Activated effector memory CD4-positive, alpha-beta T cell treated with anti-CD3 and anti-CD28 coated beads, Interleukin-2, amount 50 U/mL, for 16 hours (primary cell): ENCODE data around the gene DUSP7.
A peak's percentile ranks its signal among the peaks of the same experiment; 100 is the strongest.

ENCODE experiments used
- DNase-seq: peaks from one replicate; pipeline ENCODE4 v3.0.0-alpha.2; 2020

DUSP7 gene

DNA sequence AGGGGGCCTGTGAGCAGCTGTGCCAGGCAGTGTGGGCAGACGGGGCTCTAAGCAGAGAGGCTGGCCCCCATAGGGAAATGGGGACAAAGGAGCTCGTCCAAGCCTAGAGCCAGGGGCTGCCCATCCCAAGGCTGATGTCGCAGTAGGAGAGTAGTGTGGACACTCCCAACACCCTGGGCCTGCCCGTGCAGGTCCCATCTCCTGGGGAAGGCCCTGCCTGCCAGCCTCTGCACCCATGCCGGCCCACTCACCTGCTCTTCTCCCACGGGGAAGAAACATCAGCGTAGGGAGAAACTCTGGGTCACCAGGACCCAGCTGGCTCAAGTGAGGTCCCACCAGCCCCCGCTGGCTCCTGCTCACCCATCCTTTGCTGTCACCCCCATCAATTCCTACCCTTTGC is 10.7 kb upstream of the DUSP7 start:
- no peak for DNase-seq

DNA sequence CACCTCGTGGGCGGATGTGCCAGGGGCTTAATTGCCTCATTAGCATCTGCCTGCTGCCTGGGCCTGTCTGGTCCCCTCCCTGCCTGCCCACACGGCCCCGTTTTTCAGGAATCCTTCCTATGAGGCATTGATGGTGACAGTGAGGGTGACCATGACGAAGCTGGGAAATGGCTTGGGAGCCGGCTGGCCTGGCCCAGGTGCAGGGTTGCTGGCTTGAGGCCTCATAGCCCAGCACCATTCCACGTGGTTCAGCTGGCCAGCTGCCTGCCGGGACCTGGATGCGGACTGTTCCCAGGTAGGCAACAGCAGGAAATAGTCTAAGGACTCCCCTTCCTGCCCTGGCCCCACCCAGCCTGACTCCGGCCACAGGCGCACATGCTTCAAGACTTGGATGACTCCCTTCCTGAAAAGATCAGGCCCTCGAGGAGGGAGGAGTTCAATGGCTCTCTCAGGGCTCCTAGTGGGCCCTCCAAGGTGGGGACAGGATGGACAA is 8.9 kb upstream of the DUSP7 start:
- DNase-seq, result no peak

DNA sequence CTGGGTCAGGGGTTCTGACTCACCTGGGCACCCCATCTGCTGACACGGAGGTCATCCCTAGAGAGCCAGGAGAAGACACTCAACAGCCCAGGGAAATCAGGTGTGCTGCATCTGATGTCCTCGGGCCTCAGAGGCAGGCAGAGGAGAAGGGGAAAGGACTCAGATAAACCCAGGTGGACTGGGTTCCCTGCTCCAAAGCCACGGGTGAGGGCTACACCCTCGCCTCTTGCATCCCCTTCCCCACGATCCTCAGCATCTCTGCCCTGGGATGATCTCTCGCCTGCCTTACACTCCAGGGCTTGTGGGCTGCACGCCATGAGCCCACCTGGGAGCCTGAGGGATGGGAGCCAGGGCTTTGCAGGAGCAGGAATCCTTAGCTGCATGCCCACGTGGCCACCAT is 8.2 kb upstream of the DUSP7 start:
- no peak for DNase-seq

DNA sequence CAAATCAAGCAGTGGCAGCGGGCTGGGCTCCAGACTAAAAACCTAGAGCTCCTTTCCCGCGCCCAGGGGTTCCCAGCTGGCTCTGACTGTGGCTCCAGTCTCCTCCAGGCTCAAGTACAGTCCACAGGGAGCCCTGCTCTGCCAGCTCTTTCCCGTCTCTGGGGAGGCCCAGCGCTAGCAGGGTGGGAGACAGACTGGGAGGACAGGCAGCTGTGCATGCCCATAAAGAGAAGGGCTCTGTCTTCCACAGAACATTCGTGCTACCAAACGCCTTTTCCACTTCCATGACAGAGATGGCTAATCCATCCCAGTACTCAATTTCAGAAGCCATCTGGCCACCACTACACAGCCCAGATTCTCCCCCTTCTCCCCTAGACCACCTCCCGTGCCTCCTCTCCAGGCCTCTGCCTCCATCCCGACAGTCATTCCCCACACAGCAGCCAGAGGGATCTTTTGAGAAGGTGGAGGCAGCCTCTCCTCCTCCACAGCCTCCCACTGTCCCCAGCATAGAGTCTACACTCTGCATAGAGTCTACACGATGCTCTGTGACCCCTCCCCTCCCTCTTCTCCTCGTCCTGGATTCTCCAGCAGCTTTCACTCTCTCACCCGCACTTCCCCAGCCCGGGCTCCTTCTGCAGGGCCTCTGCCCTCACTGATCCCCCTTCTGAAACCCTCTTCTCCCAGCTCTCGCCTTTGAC is 6.8 kb upstream of the DUSP7 start:
- no peak for DNase-seq

DNA sequence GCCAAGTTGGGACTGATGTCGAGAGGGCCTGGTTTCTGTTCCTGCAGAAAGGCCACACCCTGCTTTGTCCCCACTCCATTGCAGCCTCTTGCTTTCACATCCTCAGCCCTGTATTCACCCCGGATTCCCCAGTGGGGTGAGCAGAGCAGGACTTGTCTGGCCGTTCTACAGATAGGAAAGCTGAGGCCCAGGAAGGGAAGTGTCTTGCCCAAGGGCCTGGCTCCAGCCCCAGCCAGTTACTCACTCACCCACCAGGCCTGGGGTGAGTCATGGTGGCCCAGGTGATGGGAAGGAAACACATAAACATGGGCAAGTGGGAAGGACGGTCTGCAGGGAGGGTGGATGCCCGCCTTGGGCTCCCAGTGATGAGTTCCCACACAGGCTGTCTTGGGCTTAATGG is 6.1 kb upstream of the DUSP7 start:
- DNase-seq, result no peak

DNA sequence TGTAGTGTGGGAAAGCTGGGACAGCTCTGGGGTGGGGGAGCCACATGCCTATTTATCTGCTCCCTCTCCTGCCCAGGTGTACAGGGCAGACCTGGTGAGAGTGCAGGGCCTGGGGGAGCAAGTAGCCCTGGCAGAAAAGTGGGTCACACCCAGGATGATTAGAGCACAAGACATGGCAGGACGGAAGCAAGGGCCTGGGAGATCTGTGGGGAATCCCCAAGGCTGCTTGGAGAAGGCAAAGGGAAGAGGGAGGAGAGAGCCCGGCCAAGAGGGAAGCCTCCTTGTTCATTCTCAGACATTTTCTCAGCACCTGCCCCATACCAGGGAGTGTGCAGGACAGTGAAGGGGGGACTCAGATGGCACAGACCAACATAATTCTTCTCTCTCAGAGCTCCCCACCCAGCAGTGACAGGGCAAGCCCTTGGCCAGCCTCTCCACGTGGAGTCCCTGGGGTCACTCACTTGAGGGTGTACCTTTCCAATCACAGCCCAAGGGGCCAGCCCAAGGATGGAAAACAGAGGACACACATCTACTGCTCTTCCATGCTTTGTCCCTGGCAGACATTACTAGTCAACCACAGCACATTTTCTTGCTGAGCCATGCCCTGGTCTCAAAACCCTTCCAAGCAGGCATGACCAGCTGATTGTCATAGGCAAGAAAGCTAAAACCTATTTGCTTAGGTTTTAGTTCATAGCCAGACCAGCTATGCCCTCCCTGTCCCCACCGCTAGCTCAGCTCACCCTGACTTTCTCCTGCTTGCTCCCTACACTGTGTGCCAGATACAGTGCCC is 4.9 kb upstream of the DUSP7 start:
- DNase-seq, result no peak

DNA sequence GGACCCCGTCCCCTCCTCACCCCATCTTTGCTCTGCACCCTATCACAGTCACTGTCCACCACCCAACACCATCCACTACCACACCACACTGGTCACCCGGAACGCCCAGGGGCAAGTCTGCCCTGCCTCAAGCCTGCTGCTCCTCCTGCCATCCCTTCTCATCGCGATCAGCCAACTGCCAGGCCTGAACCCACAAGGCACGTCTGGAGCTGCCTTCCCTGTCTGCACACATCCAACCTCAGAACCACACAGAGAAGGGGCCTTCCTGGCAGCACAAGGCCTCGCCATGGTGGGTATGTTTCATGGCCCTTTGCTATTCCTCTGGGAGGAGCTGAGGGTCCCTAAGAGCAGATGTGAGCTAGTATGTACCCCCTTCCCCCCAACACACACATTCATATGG is 3.4 kb upstream of the DUSP7 start:
- DNase-seq, result no peak

DNA sequence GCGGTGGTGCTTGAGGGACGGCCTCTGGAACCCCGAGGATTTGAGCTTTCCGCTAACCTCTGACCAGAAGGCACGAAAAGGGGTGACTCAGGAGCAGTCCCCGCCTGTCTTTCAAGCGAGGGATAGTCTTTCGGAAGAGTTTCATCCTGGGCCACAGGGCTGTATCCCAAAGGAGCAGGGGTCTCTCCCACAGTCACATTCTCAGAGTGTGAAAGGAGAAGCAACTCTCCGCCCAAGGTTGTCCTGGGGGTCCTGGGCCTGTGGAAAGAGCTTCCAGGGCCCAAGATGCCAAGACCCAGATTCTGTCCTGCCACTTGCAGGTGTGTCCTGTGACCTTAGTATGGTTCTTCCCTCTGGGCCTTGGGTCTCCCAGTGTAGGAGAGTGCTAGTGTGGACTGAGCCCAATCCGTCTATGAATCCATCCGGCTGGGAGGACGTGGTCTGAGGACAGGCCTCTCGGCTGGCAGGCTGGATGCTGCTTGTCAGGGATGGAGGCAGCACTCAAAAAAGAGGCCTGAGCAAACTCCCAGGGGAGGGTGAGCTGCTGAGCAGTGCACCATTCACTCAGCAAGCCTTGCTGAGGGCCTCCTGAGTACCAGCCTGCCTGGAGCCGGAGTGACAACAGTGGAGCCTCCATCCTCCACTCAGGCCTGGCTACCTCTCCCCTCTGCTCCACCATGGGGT is 1.6 kb upstream of the DUSP7 start:
- no peak for DNase-seq

DNA sequence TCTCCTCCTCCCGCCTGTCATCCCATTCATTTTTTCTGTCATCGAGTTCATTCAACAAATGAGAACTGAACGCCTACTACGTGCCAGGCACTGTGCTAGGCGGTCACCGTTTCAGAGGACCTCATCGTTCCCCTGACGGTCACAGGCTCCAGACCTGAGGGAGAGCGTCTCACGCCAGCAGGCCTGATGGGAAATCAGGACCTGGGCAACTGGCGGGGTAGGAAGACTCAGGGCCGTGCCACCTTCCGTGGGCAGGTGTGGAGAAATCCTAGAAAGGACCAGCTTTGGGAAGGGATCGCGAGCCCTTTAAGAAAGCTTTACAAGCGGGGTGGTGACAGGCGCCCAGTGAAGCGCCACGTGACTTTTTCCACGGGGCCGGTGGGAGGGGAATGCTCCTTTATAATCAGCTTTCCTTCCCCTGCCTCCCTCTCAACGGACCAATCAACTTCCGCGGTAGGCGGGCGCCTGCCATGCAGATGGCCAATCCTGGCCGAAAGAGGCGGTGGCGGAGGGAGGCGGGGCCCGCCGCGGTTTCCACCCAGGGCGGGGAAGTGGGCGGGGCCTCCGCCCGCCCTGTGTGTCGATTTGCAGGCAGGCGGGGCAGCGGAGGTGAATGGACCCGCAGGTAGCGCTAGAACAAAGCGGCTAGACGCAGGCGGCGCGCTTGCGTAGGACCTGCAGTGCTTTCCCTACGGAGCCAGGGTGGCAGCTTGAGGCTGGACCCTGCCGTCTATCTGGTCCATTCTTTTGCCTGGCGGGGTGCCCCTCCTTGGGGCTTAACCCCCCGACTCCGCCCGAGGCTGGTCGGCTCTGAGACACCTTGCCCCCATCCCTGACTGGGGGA is 819 bp upstream of the DUSP7 start:
- peak; percentile 100 for DNase-seq

DNA sequence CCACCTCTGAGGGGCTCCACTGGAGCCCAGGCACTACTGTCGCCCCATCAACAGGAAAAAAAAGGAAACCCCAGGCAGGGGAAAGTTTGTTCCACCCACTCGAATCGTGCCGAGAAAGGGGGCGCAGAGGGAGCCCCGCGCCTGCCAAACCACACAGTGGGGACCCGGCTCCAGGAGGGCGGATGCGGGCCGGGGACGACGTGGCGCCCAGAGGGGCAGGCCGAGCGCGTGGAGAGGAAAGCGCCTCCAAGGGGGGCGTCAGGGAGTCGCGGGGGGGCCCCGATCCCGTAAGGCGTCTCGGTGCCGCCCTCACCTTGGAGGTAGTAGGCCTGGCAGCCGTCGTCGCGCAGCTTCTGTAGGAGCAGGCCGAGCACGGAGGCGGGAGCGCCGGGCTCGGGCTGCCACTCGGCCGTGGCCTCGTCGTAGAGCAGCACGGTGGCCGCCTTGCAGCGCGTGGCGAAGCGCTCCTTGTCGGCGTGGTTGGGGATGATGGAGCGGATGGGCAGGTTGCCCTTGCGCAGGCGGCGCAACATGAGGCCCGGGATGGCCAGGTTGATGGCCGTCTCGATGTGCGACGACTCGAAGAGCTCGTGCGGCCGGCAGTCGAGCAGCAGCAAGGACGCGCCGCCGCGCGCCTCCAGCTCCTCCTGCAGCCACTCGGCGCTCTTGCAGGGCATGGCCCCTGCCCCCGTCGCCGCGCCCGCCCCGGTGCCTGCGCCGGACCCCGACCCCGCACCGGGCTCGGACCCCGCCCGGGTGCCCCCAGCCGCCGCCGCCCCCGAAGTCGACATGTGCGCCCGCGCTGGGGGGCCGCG is 627 bp downstream of the DUSP7 start:
- peak; percentile 82 for DNase-seq

DNA sequence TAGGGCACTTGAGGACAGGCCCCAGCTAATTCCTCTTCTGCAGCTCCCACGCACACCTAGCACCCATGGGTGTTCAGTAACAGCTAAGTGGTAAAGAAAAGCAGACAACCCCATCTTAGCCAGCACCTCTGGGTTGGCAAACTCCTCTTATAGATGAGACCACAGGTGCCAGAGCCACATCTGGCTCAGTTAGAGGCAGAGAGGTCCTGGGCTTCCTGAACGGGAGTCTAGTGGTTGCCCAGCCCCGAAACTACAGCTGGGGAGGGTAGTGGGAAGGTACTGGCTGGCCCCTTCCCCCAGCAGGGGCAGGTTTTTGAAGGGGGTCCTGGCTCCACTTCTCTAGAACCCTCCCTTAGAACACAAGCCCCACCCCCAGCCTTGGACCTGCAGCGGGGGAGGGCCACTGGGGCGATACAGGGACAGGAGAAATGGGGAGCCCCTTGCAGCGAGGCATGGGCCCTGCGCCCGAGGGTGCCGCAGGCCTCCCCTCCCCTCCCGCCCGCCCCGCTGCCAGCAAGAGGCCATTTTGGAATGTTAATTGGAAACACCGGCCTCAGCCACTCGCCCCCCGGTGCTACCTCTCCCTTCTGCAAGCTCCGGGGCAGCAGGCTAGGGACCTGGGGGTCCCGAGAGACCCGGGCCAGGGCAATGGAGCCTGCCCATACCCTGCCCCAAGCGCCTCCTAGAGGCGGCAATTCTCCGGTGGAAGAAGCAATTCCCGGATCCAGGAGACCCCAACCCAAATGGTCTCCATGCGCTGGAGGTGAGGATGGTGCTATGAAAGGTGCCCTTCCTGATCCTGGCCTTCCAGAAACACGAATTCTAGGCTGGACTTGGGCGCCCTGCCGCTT is 1.5 kb downstream of the DUSP7 start:
- peak; percentile 71 for DNase-seq

DNA sequence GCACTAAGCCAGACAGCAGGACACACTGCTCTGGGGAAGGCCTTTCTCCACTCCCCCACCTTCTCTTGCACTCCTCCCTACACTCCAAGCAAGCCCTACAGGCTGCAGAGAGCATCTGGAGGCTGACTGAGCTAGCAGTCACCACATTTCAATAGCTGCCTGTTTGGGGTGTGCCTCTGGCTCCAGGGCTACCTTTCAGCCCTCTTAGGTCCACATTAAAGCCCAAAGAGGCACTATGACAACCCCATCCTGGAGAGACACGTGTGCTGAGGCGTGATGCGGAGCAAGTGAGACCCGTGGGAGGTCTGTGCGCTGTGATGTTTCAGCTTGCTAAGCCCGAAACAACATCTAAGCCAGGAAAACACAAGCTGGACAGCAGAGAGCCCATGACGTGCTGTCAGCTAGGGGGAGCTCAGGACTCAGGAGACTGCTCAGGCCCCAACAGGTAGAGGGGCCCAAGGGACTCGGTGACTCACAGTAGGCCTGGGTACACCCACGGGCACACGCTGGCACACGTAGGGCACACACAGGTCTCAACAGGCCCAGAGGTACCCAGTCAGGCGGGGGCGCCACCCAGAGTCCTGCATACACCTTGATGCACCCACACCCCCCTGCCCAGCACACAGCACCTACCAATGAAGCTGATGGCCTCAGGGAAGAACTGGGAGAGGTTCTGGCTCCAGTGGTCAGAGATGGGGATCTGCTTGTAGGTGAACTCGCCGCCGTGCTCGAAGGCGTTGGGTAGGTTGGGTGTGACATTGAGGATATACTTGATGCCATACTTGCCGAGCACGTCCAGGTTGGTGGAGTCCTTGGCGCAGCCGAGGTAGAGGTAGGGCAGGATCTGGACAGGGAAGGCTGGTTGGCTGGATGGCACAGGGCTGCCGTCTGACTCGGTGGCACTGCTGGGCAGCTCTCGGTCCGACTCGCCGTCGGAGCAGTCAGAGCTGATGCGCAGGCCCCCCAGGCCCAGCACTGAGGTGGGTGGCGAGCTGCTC is 2.8 kb downstream of the DUSP7 start:
- peak; percentile 82 for DNase-seq

DNA sequence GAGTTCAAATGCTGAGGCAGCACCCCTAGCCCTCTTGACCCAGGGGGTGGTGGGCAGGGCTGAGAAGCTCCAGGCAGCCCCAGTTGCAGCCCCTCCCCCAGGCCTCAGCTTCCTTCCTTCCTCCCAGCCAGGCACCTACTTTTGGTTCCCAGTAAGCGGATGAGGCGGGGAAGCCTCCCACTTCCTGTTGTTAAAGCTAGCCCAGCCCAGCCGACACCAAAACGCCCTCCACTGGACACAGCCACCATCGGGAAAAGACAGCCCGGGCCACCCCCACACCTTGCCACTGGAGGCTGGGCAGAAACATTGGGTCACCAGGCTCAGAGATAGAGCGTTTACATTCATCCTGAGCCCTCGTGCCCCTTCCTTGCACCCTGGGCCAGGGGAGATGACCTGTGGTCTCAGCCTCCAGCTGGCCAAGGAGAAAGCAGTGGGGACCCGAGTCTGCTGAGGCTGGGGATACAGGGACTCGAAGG is 3.5 kb downstream of the DUSP7 start:
- peak; percentile 84 for DNase-seq

DNA sequence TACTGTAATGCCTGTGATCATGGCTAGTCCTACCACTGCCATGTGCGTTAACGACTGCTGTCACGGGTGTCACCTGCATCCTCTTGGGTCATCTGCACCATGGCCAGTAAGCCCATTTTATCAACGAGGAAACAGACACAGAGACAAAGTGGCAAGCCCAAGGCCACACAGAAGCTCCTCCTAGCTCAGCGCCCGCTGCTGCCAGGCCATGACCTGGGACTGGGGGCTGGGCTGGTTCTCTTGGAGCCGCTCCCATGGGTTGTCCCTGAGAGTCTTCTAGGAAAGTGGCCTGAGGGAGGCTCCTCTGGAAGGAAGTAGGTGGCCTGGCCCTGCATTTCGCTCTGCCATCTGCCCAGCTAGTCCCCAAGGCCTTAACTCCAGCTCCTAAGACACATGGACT is 4.9 kb downstream of the DUSP7 start:
- DNase-seq, result no peak

DNA sequence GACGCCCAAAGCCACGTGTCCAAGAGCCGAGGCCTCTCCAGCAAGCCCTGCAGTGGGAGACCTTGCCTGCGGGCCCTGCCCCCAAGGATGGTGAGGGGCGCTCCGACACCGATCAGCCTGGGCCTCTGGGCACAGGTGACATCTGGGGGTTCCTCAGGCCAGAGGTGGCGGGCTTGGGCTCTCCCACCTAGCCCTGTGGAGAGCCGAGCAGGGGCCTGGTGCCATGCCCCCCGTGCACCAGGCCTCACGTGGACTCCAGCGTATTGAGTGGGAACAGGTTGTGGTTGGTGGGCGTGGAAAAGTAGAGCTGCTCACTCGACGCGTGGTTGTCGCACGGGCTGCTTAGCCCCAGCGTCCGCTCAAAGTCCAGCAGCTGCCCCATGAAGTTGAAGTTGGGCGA is 5.8 kb downstream of the DUSP7 start:
- DNase-seq, result no peak

DNA sequence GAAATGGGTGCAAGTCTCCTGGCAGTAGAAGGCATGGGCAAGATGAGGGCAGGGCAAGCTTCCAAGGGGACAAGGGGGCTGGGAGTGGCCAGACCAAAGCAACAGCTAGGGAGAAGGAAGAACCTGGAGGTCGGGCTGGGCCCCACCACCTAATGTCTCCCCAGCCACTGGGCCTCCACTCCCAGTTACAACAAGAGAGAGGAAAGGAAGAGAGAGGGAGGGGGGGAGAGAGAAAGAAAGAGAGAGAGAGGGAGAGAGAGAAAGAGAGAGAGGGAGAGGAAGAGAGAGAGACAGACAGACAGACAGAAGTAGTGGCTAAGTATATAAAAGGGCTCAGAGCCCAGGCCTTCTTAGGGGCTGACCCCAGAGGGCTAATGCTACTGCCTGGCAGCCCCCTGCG is 6.9 kb downstream of the DUSP7 start:
- no peak for DNase-seq

DNA sequence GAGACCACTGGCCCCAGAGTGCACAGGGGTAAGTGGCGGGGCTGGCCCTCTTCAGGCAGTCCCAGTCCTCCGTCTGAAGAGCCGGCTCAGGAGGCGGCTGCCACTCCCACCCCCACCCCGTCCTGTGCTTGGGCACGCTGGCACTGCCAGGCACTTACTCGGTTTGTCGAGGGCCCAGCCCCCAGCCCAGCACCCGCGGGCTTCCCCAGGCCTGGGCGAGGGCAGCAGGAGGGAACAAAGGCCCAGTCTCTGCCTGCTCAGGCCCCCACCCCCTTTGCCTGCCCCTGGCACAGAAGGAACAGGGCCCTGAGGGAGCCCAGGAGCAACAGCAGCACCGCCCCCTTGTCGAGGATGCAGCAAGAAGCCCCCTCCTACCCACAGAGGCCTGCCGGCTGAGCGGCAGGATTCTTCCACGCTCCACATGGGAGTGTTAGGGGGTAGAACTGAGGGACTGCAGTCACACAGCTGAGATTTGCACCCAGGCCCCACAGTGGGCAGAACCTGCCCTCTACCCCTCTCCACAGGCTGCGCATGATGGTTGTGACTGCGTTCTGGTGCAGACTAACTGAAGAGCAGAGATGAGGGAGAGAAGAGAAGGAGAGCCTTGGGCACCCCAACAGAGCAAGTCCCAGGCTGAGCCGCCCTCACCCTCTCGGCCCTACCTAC is 8.9 kb downstream of the DUSP7 start:
- DNase-seq, result no peak

DNA sequence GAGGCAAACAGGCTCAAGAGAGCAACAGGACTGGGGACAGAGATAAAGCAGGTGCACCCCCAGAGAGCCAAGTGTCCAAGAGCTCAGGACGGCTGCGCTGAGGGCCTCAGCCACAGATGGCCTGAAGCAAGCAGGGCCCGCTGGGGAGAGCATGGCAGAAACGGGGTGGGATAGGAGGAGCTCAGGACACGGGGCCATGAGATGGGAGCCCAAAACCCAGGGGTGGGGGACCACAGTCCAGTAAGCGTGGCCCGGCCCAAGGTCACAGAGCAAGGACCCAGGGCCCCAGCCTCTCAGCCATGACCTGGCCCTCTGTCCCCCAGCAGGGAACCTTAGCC is 9.5 kb downstream of the DUSP7 start:
- DNase-seq, result no peak
